GDM1 (cell line): ENCODE data around the gene BIRC5.

ENCODE experiments used
- DNase-seq: peaks from one replicate; lab custom pipeline; 2025; lab: John Stamatoyannopoulos, UW

Gene BIRC5

DNA sequence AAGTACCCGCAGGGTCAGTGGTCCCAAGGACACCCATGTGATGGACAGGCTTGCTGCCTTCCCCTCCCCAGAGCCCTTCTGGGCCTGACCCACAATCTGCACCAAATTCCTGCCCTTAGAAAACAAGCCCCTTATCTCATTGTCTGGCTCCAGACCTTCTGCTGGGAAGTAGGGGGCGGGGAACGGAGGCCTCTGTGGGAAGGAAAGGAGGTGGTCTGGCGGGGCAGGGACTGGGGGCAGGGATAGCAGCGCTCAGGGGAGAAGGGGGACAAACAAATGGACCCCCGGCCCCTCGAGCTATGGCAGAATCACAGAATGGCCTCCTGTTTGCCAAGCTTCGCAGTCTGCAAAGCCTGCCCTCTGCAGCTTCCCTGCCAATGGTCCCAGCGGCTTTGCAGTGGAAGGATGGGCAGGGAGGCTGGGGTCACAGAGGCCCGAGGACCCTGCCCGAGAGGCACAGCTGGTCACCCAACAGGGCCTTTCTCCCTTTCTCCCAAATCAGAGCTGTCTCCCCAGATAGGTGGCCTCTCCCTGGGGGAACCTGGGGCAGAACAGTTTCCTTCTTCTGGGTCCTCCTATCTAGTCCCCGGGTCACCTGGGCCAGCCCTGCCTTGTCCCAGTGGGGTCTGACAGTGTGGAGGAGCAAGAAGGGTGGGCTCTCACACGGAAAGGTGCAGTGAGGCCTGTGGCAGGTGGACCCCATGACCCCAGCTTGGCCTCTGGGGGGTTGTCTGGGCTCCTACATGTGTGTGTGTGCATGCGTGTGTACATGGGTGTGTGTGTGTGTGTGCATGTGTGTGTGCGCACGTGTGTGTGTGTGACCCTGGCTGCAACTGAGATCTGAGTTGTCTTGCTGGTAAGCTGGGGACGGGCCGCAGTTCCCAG is 42.9 kb downstream of the BIRC5 start:
- no peak for DNase-seq

GRCh38 chr17:78257810-78258322 is 43.8 kb downstream of the BIRC5 start:
- no peak for DNase-seq

DNA sequence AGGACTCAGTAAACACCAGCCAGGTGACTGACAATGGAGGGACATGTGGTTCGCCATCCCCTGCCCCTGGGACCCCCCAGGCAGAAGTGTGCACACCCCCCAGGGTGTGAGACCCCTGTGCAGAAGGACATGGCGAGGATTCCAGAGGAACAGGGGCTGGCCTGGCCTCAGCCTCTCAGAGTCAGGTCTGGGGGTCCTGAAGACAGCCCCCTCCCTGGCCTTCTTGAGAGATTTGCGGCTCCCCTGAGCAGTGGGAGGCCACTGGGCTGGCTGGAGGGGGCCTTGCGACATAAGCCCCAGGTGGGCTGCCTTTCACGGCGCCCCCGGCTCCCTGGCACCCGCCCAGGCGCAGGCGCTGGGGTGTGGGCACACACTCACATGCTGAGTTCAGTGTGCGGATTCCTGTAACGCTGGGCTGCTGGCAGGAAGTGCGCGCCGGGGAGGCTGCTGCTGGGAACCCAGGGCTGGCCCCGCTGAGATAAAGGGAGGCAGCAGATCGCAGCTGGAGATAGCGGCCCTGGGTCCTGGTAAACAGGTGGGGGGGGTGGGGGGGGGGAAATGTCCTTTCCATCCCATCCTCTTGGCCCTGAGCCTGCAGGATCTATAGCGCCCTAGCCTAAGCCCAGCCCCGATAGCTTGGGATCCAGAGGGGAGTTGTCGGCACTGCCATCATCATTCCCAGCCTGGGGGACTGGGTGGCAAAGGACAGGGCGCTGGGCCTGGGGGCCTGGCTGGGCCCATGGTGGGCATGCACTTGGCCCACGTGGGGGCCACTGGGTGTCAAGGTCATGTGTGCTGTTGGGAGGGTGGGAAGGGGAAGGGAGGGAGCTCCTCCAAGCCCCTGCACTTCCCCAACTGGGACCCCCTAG is 44.5 kb downstream of the BIRC5 start:
- DNase-seq: peak; percentile 50

- DNase-seq: no peak
Observed at GRCh38 chr17:78259192-78259554, 45.1 kb downstream of the BIRC5 start.

DNA sequence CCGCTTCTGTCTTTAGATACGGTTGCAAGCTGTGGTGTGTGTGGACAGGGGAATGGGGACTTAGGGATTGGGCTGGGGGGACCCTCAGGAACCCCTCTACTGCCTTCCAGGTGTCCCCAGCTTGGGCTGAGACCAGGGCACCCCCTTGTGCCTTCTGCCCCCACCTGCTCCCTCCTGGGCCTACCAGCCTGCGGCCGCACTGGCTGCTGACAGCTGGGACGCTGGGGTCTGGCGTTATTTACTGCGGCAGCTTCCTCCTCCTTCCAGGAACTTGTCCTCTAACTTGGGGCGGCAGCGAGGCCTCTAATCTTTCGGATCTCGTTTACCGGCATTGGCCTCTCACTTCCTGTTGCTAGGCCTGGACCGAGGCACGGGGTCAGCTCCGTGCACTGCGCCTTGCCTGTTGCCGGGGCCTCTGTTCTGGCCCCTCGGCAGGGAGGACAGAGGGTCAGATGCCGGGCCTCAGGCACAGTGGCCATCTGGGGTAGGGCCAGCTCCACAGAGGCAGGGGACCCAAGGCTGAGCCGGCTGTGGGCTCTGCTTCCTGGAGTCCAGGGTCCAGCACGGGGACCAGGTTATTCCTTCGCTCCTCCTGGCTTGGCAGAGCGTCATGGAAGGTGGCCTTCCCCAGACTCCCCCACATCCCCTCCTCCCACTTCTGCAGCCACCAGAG is 49.1 kb downstream of the BIRC5 start:
- no peak for DNase-seq

DNA sequence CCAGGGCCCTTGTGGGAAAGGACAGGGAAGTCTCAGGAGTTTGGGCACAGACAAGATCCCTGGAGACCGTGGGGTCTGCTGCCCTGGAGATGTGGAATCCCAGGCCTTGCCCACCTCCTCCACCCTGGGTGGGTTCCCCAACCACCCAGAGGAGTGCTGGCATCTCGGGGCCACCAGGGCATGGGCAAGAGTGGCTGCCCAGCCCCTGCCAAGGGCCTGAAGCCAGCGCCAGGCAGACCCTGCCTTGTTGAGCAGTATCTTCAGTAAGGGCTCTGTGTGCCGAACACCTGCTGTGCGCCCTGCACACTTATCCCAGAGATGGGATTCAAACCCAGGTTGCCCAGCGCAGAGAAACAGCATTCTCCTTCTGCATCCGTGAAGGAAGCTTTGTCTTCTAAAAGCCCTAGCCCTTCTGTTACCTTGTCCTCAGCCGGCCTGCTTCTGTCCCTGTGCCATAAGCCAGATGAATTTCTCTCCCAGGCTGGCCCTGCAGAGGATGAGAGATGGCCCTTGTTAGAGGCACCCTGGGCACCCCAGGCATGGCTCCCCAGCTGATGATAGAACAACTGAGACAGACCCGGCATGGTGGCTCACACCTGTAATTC is 49.8 kb downstream of the BIRC5 start:
- no peak for DNase-seq

DNA sequence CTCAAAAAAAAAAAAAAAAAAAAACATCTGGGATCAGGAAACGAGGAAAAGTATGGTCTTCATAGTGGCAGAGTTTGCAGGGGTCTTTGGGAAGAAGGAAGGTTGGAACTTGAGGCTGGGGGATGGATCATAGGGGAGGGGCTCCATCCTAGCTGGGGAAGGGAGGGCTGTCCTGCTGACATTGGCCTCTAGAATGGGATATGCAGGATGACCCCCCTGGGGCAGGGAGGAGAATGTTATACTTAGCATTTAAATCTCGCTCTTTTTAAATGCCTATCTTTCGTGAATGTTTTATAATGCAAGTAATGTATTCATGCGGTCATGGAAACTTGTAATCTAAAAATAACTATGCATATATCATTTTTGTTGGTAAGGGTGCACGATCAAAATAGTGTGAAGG is 50.5 kb downstream of the BIRC5 start:
- DNase-seq: no peak

GRCh38 chr17:78265121-78265520 is 51.1 kb downstream of the BIRC5 start:
- no peak for DNase-seq

DNA sequence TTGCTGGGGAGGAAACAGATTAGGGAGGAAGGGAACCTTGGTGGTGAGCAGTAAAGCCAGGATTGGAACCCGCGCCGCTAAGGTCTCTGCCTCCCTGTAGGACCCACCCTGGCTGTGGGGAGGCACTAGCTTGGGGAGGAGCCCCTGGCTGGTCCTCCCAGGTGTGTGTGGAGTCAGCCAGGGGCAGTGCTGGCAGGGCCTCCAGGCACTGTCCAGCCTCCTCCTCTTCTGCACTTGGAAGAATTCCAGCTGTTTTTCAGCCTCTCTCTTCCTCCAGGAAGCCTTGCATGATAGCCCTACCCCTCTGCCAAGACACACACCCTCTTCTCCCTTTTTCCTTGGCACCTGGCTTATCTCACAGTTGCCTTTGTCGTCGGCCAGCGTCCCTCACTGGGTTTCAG is 52.2 kb downstream of the BIRC5 start:
- no peak for DNase-seq

DNA sequence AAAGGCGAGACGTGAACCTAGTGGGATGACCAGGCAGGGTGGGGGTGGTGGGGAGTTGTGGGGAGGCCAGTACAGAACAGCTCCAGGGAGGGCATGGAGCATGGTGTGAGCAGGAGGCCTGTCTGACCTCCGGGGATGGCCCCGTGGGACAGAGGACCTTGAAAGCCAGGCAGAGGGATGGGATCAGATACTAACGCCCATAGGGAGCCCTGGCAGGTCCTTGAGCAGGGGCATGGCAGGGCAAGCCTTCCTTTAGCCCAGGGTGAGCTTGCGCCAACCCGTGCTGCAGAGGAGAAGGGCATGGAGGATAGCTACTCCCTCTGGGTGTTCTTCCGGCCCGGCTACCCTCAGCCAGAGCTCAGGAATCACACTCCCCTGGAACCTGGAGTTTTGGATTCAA is 52.7 kb downstream of the BIRC5 start:
- DNase-seq: no peak

DNA sequence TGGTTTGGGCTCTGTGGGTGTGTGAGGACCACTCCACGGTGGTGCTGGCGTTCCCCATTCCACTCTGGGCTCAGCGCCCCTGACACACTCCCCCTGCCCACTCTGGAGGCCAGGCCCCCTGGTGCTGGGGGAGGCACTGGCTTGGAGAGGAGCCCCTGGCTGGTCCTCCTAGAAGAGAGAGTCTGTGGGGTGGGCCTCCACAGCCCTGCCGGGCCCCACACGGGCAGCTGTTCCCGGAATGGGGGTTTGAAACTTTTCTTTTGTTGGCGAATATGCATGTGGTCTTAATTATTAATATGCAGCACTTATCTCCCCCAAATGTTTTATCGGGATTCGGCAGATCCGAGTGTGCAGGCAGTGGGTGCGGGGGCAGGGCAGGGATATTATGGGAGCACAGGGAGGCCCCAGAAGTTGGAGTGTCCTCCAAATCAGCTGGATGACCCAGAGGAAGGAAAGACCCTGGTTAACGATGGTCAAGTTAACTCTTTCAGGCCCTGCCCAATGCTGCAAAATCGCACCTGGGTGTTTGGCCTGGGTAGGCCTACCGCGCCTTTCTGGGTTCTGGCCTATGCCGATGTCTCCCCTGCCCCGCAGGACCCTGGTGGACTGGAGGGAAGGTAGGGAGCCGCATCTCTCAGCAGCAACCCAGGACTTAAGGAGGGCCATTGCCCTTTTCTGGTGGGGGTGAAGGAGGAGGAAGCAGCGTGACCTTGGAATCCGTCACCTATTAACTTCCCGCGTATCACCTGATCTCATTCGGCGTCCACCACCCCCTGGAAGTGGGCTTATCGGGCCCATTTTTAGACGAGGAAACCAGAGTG is 53.4 kb downstream of the BIRC5 start:
- no peak for DNase-seq

GRCh38 chr17:78268191-78268874 is 54.3 kb downstream of the BIRC5 start:
- DNase-seq: no peak

DNA sequence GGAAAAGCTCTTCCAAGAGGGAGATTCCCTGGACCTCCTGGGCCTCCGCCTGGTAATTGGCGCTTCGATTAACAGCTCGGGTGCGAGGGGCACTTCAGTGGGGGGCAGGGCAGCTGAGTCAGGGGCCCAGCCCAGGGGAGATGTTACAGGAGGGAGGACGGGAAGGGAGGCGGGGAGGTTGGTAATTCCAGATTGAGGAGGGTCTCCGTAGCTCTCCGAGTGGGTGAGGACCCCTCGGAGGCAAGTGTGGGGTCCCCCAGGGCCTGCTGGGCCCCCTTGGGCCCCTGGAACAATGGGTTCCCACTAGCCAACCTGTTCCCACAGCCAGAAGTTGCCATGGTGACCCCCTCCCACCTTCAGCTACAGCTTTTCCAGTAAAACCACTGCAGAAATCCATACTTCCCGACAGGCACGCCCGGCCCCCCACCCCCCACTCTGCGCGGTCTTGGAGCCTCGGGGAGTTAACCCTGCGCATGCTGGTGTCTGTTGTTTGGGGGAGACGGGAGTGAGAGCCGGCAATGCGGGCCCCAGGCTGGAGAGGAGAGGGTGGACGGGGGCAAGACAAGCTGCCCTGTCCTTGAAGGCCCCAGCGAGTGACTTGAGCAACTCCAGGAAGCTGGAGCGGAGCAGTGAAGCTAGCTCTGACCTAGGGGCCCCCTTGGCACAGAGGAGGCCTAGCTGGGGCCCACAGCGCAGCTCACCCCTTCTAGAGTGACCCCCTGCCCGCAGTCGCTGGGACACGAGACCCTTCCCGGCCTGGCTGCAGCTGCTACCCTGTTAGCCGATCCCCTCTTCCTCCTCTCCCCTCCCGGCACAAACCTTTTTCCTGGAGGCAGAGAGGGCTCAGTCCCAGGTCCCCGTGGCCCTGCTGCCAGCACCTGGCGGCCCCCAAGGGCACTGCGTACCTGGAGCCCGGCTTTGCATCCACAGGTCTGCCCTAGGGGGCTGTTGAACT is 55.2 kb downstream of the BIRC5 start:
- no peak for DNase-seq

- no peak for DNase-seq
Observed at GRCh38 chr17:78269955-78270381, 55.9 kb downstream of the BIRC5 start.

DNA sequence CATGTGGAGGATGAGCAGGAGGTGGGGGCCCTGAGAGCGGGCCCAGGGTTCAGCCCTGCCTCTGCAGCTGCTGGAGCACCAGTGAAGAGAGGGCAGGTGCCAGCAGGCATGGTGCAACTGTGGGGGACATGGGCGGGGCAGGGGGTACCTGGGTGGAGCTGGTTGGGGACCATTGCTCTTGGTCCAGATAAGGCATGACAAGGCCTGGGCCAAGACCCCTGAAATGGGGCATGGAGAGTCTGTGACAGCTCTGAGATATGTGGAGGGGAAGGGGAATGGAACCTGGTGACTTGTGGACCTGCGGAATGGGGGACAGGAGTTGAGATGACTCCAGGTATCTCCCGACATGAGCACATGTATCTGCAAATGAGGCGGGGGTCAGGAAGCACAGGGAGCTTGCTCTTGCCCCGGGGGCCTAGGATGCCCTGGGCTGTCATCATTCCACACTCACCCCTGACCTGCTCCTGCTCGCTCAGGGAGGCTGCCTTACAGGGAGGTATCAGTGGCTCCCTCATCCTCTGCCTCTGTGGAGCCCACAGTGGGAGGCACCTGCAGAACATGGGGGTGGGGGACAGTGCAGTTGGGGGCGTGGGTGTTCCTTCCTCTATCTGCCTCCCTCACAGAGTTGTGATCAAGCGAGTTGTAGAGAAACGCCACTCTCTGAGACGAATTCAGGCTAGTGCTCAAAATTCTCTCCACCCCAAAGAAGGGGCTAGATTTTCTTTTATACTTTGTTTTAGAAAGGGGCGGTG is 57.5 kb downstream of the BIRC5 start:
- DNase-seq: no peak

- no peak for DNase-seq
Observed at GRCh38 chr17:78272181-78272913, 58.3 kb downstream of the BIRC5 start.

- DNase-seq: no peak
Observed at GRCh38 chr17:78272914-78273258, 58.8 kb downstream of the BIRC5 start.

- DNase-seq: no peak
Observed at GRCh38 chr17:78273813-78274212, 59.8 kb downstream of the BIRC5 start.
